K562 (cell line): ENCODE measurements around the gene GLTP. TPM values are rescaled to one million over a fixed set of nuclear protein-coding genes. Genes with fewer than 3 reads are reported as not detected.
A peak's percentile ranks its signal among the peaks of the same experiment; 100 is the strongest.

ENCODE experiments used
- ATAC-seq: fragments of 200-7000 bp; cut with Tn5 transposase; 3 replicates; pipeline ENCODE4 v1.9.1; 2020; ENCODE audit warnings: moderate library complexity
- BruUV-seq: library from RNA; stranded (reverse); fragments of 400-500 nt; replicated peaks from 2 replicates; lab custom pipeline; 2021; lab: Mats Ljungman, UMichigan
- CTCF ChIA-PET: fragments of 300-600 bp; formaldehyde crosslinking; extraction: SDS; loops from one replicate; lab custom pipeline; 2021; ENCODE audit warnings: low intra/inter-chr PET ratio; lab: Yijun Ruan, JAX
- POLR2A ChIA-PET: fragments of 300-600, 350-650 bp; sonication (Branson Sonifier 250); formaldehyde crosslinking; extraction: SDS; loops from one replicate; lab custom pipeline; 2021; ENCODE audit warnings: antibody characterized with exemption, inconsistent platforms; lab: Yijun Ruan, JAX
- DNase-seq, 4 experiments: peaks; one replicate each; pipeline versions ENCODE4 v3.0.0 to v3.0.0-alpha.2; 2011 to 2018; ENCODE audit warnings: low spot score in 3 of 4, mixed read lengths in 3 of 4; ENCODE audit errors: extremely low read depth in 1 of 4
- FAIRE-seq: peaks from 2 replicates; lab custom pipeline; 2011; peaks lifted over from hg19 to GRCh38; lab: Jason Lieb, UNC
- H2AFZ ChIP-seq: 2 replicates; pipeline ENCODE4 v1.6.0; 2011; ENCODE audit warnings: low read depth, low read length, control low read depth, inconsistent platforms
- H3K27ac ChIP-seq: fragments of 200-600 bp; 3 replicates; pipeline ENCODE4 v1.8.0; 2011; ENCODE audit warnings: low read depth, mild to moderate bottlenecking, control low read depth, inconsistent platforms, low read length, moderate library complexity, mixed read lengths; ENCODE audit errors: extremely low read depth
- H3K27me3 ChIP-seq, 2 experiments: fragments of 300-600 bp in 1 of 2; 2 replicates in 1 of 2; 3 replicates in 1 of 2; pipeline versions ENCODE4 v1.6.0 to v1.8.0; 2011; ENCODE audit warnings: inconsistent platforms in 2 of 2, low read length in 2 of 2, mild to moderate bottlenecking in 1 of 2, mixed read lengths in 1 of 2, moderate library complexity in 1 of 2; ENCODE audit not compliant: control insufficient read depth in 2 of 2, insufficient read depth in 2 of 2
- H3K36me3 ChIP-seq: fragments of 300-600 bp; 3 replicates; pipeline ENCODE4 v1.8.0; 2011; ENCODE audit warnings: mild to moderate bottlenecking, low read length, inconsistent platforms; ENCODE audit not compliant: control insufficient read depth, insufficient read depth
- H3K4me1 ChIP-seq, 2 experiments: fragments of 200-600 bp in 1 of 2; replicated peaks in 1 of 2; 2 replicates in 1 of 2; 3 replicates in 1 of 2; pipeline versions ENCODE4 v1.5.1 to v1.8.0; 2011; ENCODE audit warnings: inconsistent platforms in 2 of 2, low read length in 2 of 2, mild to moderate bottlenecking in 1 of 2, mixed read lengths in 1 of 2, moderate library complexity in 1 of 2; ENCODE audit not compliant: control insufficient read depth in 2 of 2, insufficient read depth in 2 of 2
- H3K4me2 ChIP-seq: 2 replicates; pipeline ENCODE4 v1.6.1; 2011; ENCODE audit warnings: low read length, control low read depth, inconsistent platforms, mixed read lengths; ENCODE audit not compliant: insufficient read depth
- H3K4me3 ChIP-seq: fragments of 200-600 bp; sonication (generic), shearing (Covaris generic); 2 replicates; pipeline ENCODE4 v1.5.1; 2016; ENCODE audit warnings: control low read depth, inconsistent platforms
- H3K79me2 ChIP-seq: fragments of 200-600 bp; 3 replicates; pipeline ENCODE4 v1.8.0; 2011; ENCODE audit warnings: low read length, inconsistent platforms; ENCODE audit not compliant: control insufficient read depth, insufficient read depth
- H3K9ac ChIP-seq, 2 experiments: 2 replicates each; pipeline versions ENCODE4 v1.6.0 to v1.6.1; 2011; ENCODE audit warnings: low read depth in 2 of 2, low read length in 2 of 2, control low read depth in 1 of 2, inconsistent platforms in 1 of 2, mild to moderate bottlenecking in 1 of 2, mixed read lengths in 1 of 2; ENCODE audit not compliant: insufficient read depth in 1 of 2
- H3K9me1 ChIP-seq: one replicate; pipeline ENCODE4 v1.6.0; 2011; ENCODE audit warnings: inconsistent platforms, mild to moderate bottlenecking, low read length, moderate library complexity; ENCODE audit not compliant: control insufficient read depth, insufficient read depth
- H3K9me3 ChIP-seq: replicated peaks from 2 replicates; pipeline ENCODE4 v1.5.1; 2011; ENCODE audit warnings: low read depth, low read length, inconsistent platforms; ENCODE audit not compliant: control insufficient read depth, insufficient read depth
- H4K20me1 ChIP-seq: replicated peaks from 2 replicates; pipeline ENCODE4 v1.6.1; 2011; ENCODE audit warnings: low read length, inconsistent platforms, mixed read lengths; ENCODE audit not compliant: control insufficient read depth, insufficient read depth
- E2F8 ChIP-seq: fragments of 450-650 bp; IDR thresholded peaks from 2 replicates; pipeline ENCODE4 v1.7.1; 2018; ENCODE audit warnings: mild to moderate bottlenecking, low read depth; ENCODE audit not compliant: partially characterized antibody
- ESRRB ChIP-seq: fragments of 250-450 bp; sonication (Bioruptor Pico); IDR thresholded peaks from 2 replicates; pipeline ENCODE4 v1.5.0; 2020; ENCODE audit warnings: mild to moderate bottlenecking, moderate library complexity, borderline replicate concordance
- FOXA3 ChIP-seq, 2 experiments: fragments of 450-650 bp in 1 of 2; sonication (generic) in 1 of 2; formaldehyde crosslinking; IDR thresholded peaks in 1 of 2; conservative IDR thresholded peaks in 1 of 2; 2 replicates each; pipeline versions ENCODE4 v1.4.0 to v1.8.0; 2020 to 2022; ENCODE audit warnings: mild to moderate bottlenecking in 2 of 2, missing genetic modification reagents in 1 of 2
- LEF1 ChIP-seq: fragments of 450-650 bp; IDR thresholded peaks from 2 replicates; pipeline ENCODE4 v1.6.1; 2016; ENCODE audit warnings: mild to moderate bottlenecking
- MEF2D ChIP-seq: conservative IDR thresholded peaks from 2 replicates; pipeline ENCODE4 v1.6.1; 2016; ENCODE audit warnings: low read depth, missing genetic modification characterization, missing compliant biosample characterization
- NCOA6 ChIP-seq: fragments of 450-650 bp; IDR thresholded peaks from 2 replicates; pipeline ENCODE4 v1.6.1; 2017; ENCODE audit warnings: mild to moderate bottlenecking
- NFIC ChIP-seq: fragments of 450-650 bp; IDR thresholded peaks from 2 replicates; pipeline ENCODE4 v1.6.1; 2017; ENCODE audit warnings: mild to moderate bottlenecking, inconsistent platforms
- SETDB1 ChIP-seq: IDR thresholded peaks from one replicate; pipeline ENCODE4 v1.6.1; 2012; ENCODE audit warnings: low read length, control low read depth, inconsistent platforms
- SLC30A9 ChIP-seq: fragments of 250-450 bp; sonication (Bioruptor Pico); IDR thresholded peaks from 2 replicates; pipeline ENCODE4 v1.8.0; 2022; ENCODE audit warnings: mild to moderate bottlenecking, moderate library complexity
- SMC3 ChIP-seq: conservative IDR thresholded peaks from 2 replicates; pipeline ENCODE4 v1.6.1; 2011; ENCODE audit warnings: low read depth, low read length, improper control_type of control experiment; ENCODE audit not compliant: insufficient read depth
- ZNF75A ChIP-seq: fragments of 450-650 bp; formaldehyde crosslinking; IDR thresholded peaks from 2 replicates; pipeline ENCODE4 v1.4.0; 2020; ENCODE audit warnings: mild to moderate bottlenecking
- WGBS: fragments of 100-300 bp; shearing (Covaris generic); methylation state at CpG from one replicate; pipeline ENCODE4 v1.1.6; 2016; ENCODE audit warnings: low coverage, mixed read lengths; ENCODE audit not compliant: insufficient coverage; ENCODE audit errors: missing lambda C conversion rate; 5-methylcytosine and 5-hydroxymethylcytosine counted together
- in situ Hi-C: fragments of 300-500 bp; cut with MboI; formaldehyde crosslinking; loops from 4 replicates; pipeline ENCODE4 v1.15.0; 2018; ENCODE audit warnings: inconsistent platforms, mixed read lengths
- intact Hi-C: fragments of 100-400 bp; cut with micrococcal nuclease; formaldehyde crosslinking; loops from 2 replicates; pipeline ENCODE4 v1.14.2; 2022
- polyA plus RNA-seq, 8 experiments: library from polyadenylated mRNA; depleted of rRNA in 4 of 8; stranded (reverse) in 5 of 8; unstranded in 3 of 8; fragments of >200 nt; fragmentation: Nextera tagmentation in 2 of 8; fragmentation: Illumina TruSeq in 1 of 8; extraction: Ambion mirVana in 2 of 8; extraction: Trizol in 1 of 8; gene quantifications; 2 replicates each; pipeline versions ENCODE4 v1.2.1 to v1.2.3, GENCODE V29; 2011 to 2014; ENCODE audit warnings: inconsistent platforms in 1 of 8, missing spikeins in 1 of 8
- total RNA-seq, 7 experiments: library from RNA; depleted of rRNA in 6 of 7; stranded (reverse); fragments of >200 nt in 6 of 7; fragmentation: Illumina TruSeq in 2 of 7; extraction: Trizol in 2 of 7; gene quantifications; 2 replicates each; pipeline versions ENCODE4 v1.2.1 to v1.2.3, GENCODE V29; 2011 to 2021; ENCODE audit warnings: low replicate concordance in 1 of 7
- TF ChIP-seq, protein P1 (sequence below): sonication (generic); formaldehyde crosslinking; IDR thresholded peaks from 2 replicates; pipeline ENCODE4 v1.8.1; 2022; ENCODE audit warnings: missing genetic modification reagents

The GLTP gene
- total and polyA plus RNA-seq, 9 of the 15 experiments (the other 6 are each of a cell fraction or from before 2014, with no cell fraction given), result 4.4 to 8.3 (median 6.1) TPM

DNA sequence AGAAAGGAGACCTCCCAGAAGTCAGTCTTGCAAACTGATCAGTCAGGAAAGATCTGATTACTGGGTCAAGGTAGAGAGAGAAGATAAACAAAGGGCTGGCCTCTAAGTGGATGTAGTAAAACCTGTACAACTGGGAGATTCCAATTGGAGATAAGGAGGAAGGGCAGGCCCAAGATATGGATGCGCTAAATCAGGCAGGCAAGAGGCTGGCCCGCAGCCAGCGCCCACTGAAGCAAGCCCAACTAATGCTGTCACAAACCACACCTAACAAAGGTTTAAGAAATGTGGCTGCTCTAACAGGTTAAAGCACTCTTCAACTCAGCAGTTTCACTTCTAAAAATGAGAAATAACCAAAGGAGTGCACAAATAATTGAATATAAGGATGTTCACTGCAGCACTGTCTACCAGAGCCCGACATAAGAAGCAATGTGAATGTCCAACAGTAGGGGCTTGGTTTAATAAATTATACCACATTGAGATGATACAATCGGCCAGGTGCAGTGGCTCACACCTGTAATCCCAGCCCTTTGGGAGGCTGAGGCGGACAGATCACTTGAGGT lies 4.7 kb downstream of the GLTP start:
- Histone ChIP-seq H3K4me3 (no peak overlapping the region), H3K79me2 (no peaks in the 10 kb centered on the region), H3K9ac (no peak overlapping the region), H3K27ac (no peak overlapping the region)
- POLR2A ChIA-PET, result interaction anchor here (1.5 kb wide), 1 partner anchor 28 kb away, joined by 3 read pairs; no protein-coding TSS in a partner anchor
- peak; percentile 38 for TF ChIP-seq NFIC
- no peak for TF ChIP-seq SMC3
- no peak for TF ChIP-seq ESRRB (CRISPR knock-in tag)
- TF ChIP-seq, all 486 proteins: peak for 1
- FAIRE-seq (no peak), ATAC-seq (no peak), DNase-seq (no peak)
- no peak overlapping the region for H3K4me2 ChIP-seq
- H3K4me1 ChIP-seq, result peaks cover 5 to 16% of the 10 kb centered on the region in 2 experiments; a peak in 4 of 5 replicates
- peaks cover 23 to 44% of the 10 kb centered on the region in 2 experiments; a peak in 4 of 5 replicates for H3K27me3 ChIP-seq
- H2AFZ ChIP-seq, result no peak overlapping the region
- no peaks in the 10 kb centered on the region for H3K9me3 ChIP-seq
- in situ Hi-C loops, result no loop called here
- BruUV-seq, result no TSS peak
- CTCF ChIA-PET, result no interaction called here
- no peaks in the 10 kb centered on the region; the same call in 1 of the 2 replicates for H4K20me1 ChIP-seq
- WGBS, result 12% methylated on average over 6 of the region's 6 CpGs
- no peaks in the 10 kb centered on the region for H3K36me3 ChIP-seq
- intact Hi-C loops, result loop anchor here (5.0 kb wide), 1 partner anchor 68 kb away; no protein-coding TSS in a partner anchor
- no peaks in the 10 kb centered on the region for H3K9me1 ChIP-seq

GRCh38 chr12:109873653-109874052 lies 6.7 kb downstream of the GLTP start:
- no TSS peak for BruUV-seq
- POLR2A ChIA-PET, result interaction anchor here (0.6 to 2.2 kb wide), 3 partner anchors 14 to 459 kb away, joined by 3 to 8 read pairs (median 4); no protein-coding TSS in a partner anchor
- no peaks in the 10 kb centered on the region for H3K79me2 ChIP-seq
- TF ChIP-seq LEF1, result no peak
- TF ChIP-seq SETDB1, result no peak
- TF ChIP-seq, protein P1, sequence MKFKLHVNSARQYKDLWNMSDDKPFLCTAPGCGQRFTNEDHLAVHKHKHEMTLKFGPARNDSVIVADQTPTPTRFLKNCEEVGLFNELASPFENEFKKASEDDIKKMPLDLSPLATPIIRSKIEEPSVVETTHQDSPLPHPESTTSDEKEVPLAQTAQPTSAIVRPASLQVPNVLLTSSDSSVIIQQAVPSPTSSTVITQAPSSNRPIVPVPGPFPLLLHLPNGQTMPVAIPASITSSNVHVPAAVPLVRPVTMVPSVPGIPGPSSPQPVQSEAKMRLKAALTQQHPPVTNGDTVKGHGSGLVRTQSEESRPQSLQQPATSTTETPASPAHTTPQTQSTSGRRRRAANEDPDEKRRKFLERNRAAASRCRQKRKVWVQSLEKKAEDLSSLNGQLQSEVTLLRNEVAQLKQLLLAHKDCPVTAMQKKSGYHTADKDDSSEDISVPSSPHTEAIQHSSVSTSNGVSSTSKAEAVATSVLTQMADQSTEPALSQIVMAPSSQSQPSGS (CRISPR knock-in tag), result no peak
- no peak for TF ChIP-seq SLC30A9 (CRISPR knock-in tag)
- no peak for TF ChIP-seq MEF2D
- TF ChIP-seq ZNF75A (CRISPR knock-in tag), result no peak
- no peak for TF ChIP-seq E2F8
- no peak for TF ChIP-seq FOXA3 (CRISPR knock-in tag; conservative IDR thresholded peaks at IDR 0.05 in 1 of 2, IDR thresholded peaks at IDR 0.05 in 1 of 2)
- no peak for TF ChIP-seq NCOA6

More at GRCh38 chr12:109873653-109874052, 6.7 kb downstream of the GLTP start:
- Histone ChIP-seq H3K9ac (no peak overlapping the region), H3K27me3 (peaks cover 16 to 31% of the 10 kb centered on the region in 2 experiments; a peak in 4 of 5 replicates), H3K36me3 (no peaks in the 10 kb centered on the region), H3K4me3 (no peak overlapping the region), H3K4me1 (no peaks in the 10 kb centered on the region), H3K4me2 (no peak overlapping the region), H3K27ac (no peak overlapping the region), H4K20me1 (no peaks in the 10 kb centered on the region; the same call in 1 of the 2 replicates), H3K9me1 (no peaks in the 10 kb centered on the region), H2AFZ (no peak overlapping the region), H3K9me3 (no peaks in the 10 kb centered on the region)
- intact Hi-C loops (no loop called here), in situ Hi-C loops (no loop called here)
- ATAC-seq (no peak), DNase-seq (no peak), FAIRE-seq (no peak)
- CTCF ChIA-PET, result no interaction called here
- WGBS, result 15% methylated on average over 6 of the region's 6 CpGs
